HG03520 (cell line): ENCODE data around the gene CDC16.
"Not testable (repeated sequence)": the region's sequence is repeated elsewhere in the genome, so short reads cannot be mapped to it uniquely, and the experiment has no call there.

ENCODE experiments used
- ATAC-seq: cut with Tn5 transposase; IDR thresholded peaks from one replicate; pipeline ENCODE4 v1.9.1; 2021; ENCODE audit warnings: mild to moderate bottlenecking, moderate library complexity; ENCODE audit not compliant: unreplicated experiment

Gene CDC16

DNA sequence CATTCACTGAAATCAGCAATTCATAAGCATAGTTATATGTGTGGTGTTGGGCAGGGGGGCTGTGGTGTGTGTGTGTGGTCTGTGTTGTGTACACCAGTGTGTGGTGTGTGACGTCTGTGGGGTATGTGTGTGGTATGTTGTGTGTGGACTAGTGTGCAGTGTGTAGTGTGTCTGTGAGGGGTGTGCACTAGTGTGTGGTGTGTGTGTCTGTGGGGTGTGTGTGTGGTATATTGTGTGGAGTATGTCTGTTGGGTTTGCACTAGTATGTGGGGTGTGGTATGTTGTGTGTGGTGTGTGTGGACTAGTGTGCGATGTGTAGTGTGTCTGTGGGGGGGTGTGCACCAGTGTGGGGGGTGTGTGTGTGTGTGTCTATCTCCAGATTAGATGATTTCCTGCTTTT is 7.2 kb upstream of the CDC16 start:
- no peak for ATAC-seq

DNA sequence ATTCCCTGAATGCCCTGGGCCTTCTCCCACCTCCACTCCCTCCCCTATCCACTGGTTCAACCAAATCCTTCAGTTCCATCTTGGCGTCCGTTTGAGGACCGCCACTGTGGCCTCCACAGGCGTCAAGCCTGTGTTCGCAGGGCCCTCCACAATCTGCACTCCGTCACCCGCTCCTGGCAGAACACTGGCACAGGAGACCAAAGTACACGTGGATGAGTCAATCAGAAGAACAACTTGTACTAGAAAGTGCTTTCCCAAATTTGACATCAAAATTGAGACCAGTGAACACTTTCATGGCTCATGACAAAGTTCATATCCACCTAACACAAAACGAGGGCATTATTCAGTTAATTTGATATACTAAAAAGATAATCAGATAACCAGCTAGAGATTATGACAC is 6.5 kb upstream of the CDC16 start:
- ATAC-seq, result no peak

DNA sequence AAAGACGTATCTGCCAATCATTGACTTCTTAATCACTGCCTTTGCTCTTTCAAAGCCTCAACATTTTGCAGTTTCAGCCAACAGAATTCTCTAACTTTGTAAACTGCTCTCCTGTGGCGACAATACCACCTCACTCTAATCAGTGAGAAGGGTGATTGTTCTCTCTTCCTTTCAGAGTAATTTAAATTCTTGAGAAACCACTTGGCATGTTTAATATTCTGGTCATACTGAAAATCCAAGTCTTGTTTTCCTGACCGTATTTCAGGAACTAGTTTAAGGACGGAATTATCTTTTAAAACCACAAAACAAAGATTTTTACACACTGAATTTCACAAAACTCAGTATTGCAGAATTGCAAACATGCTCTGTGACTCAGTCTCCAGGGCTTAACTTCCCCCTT is 5.2 kb upstream of the CDC16 start:
- no peak for ATAC-seq

DNA sequence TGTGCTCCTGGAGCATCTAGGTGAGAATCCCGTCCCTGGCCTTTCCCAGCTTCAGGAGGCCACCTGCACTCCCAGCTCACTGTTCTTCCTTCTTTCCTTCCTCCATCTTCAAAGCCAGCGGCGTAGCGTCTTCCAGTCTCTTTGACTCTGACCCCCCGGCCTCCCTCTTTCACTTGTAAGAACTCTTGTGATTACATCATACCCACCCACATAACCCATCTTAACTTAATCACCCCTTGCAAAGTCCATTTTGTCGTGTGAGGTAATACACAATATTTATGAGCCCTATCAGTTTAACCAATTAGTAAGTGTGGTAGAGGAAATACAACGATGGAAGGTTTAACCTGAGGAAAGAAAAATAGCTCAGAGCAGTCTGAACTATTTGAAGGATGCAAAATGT is 4.6 kb upstream of the CDC16 start:
- ATAC-seq, result no peak

DNA sequence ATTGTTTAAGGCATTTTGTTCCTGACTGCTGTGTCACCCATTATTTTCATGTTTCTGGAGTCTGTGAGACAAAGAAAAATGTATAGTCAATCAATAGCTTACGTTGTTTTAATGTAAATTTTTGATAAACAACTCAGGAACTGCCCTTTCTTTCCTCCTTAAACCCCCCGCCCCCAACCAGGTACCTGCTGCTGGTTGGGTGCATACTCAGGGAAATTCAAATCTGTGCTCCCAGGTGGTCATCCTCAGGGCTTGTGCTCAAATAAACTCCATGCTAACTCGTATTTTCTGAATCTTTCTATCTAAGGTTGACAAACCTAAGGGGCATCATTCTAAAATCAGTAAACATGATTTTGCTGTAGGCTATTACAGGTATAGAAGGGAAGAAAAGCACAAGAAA is 4.1 kb upstream of the CDC16 start:
- no peak for ATAC-seq

DNA sequence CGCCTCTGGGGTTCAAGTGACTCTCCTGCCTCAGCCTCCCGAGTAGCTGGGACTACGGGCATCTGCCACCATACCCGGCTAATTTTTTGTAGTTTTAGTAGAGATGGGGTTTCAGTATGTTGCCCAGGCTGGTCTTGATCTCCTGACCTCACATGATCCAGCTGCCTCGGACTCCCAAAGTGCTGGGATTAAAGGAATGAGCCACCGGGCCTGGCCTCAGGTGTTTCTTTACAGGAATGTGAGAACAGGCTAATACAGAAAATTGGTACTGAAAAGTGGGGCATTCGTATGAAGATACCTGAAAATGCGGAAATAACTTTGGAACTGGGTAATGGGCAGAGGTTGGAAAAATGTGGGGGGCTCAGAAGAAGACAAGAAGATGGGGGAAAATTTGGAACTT is 2.8 kb upstream of the CDC16 start:
- no peak for ATAC-seq

DNA sequence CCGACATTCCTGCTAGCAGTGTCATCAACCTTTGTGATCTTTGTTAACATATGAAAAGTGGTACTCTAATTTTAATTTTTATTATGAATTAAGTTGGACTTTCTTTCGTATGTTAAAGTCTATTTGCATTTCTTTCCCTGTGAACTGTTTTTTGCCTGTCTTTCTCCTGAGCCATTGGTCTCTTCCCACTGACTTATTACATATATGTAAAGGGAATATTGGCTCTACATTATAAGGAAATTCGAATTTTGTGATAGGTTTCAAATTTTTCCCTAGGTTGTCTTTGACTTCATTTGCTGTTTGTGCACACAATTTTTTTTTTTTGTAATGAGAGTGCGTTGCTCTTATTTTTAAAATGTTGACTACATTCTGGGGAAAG is 442 bp upstream of the CDC16 start:
- ATAC-seq, result no peak

DNA sequence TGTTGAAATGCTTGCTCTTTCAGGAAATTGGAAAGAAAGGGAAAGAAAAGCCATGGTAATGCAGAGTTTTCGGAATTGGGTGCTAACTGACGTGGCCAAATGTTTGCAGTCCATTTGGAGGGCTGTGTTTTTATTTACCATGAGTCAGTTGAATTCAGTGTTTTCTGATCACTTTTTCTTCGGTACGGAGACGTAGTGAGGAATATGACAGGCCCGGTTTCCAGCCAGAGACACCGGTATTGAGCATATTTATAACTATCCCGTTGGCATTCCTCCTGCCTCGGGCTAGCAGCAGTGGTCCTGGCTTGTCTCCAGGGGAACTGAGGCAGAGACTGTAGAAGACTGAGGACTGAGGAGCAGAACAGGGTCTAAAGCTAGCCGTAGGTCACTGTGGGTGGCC is 1.0 kb downstream of the CDC16 start:
- no peak for ATAC-seq

DNA sequence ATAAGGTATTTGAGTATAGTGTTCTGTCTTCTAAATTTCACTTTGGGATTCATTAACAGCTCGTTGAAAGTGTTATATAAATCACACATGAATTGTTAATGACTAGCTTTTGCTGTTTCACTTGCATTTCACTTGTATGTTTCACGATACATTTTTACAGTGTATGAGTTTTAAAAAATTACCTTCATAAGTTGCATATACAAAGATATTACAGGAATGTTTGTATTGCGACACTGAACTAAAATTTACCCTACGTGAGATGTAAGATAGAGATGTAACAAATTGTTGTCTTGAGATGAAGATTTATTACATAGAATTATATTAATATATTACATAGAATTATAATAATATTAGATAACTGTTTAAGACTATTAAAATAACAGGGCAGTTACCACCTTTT is 1.5 kb downstream of the CDC16 start:
- ATAC-seq, result no peak

DNA sequence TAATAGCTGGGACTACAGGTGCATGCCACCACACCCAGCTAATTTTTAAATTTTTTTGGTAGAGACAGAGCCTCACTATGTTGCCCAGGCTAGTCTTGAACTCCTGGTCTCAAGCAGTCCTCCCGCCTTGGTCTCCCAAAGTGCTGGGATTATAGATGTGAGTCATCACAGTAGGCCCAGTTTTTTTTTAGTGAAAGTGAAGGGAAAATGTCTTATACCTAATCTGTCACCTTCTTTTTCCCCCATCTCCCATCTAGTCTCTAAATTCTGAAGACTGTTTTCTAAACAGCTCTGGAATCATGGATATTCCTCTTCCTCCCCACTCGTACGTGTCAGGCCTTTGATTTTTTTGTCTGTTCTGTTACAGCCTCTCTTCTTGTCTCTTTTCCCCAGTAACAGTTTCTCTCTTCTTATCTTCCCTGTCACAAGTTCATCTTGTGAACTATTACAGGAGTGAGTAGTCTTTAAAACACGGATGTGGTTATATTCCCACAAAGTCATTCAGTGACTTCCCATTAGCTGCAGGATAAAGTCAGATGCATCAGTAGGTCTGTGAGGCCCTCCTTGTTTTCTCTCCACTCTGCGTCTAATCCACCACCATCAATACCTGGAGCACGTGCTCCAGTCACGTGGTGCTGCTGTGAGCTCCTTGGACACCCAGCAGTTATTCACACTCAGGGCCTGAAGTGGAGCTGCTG is 2.9 kb downstream of the CDC16 start:
- no peak for ATAC-seq

DNA sequence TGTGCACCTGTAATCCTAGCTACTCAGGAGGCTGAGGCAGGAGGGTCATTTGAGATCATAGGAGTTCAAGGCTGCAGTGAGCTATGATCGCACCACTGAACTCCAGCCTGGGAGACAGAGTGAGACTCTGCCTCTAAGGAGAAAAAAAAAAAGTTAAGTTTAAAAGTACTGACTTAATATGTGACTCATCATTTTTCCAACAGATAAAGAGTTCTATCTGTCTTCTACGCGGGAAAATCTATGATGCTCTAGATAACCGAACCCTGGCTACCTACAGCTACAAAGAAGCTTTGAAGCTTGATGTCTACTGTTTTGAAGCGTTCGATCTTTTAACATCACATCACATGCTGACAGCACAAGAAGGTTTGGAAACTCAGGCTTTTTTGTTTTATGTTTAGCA is 7.2 kb downstream of the CDC16 start:
- no peak for ATAC-seq

DNA sequence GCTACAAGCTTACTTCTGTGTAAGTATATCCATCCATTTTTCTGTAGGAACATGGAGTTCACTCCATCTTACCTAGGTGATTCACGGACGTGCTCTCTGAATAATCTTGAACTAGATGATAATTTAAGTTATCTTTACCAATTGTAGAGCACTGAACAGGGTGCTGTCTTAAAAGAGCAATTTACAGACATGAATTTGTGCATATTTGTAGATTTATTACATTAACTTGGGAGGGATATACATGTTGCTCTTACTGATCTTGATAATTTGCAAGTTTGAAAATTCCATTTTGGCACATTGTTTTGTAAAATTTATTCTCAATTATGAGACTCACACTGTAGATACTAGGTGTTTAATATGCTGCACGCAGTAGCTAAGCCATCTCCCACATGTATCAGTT is 9.3 kb downstream of the CDC16 start:
- ATAC-seq, result no peak

DNA sequence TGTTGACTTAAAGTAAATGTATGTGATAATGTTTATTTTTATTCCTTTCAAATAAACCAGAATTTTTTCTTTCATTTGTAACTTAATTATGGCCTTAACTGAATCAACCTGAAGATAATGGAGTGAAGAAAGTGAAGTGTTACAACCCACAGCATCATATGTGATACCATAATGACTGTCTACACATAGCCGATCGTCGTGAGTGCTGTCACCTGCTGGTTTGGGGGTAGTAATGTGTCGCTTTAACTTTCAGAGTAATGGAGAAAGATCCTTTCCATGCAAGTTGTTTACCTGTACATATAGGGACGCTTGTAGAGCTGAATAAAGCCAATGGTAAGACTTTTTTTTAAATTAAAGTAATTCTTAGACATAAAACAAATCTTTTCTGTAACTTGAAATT is 9.9 kb downstream of the CDC16 start:
- no peak for ATAC-seq

DNA sequence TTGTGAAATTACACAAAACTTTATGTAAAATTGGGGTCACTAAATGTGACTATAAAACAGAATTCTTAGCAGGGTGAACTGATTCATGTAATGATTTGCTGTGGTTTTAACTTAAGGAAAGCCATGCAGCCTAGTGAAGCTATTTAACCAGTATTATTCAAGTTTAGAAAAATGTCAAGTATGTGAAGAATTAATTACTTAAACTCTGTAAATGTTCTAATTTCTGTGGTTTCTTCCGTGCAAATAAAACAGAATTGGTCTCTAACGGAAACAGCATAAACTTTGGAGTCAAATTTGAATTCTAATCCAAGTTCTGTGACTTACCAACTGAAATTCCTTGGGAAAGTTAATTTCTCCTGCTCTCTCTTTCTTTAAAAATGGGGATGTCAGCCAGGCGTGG is 13.3 kb downstream of the CDC16 start:
- no peak for ATAC-seq

DNA sequence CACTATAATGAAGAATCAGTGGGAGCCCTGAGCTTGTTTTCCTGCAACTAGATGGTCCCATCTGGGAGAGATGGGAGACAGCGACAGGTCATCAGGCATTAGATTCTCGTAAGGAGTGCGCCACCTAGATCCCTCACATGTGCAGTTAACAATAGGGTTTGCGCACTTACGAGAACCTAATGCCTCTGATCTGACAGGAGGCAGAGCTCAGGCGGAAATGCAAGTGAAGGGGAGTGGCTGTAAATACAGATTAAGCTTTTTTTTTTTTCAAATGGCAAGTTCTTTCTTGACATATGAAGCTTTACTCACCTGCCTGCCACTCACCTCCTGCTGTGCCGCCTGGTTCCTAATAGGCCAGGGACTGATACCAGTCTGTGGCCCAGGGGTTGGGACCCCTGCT is 14.4 kb downstream of the CDC16 start:
- no peak for ATAC-seq

DNA sequence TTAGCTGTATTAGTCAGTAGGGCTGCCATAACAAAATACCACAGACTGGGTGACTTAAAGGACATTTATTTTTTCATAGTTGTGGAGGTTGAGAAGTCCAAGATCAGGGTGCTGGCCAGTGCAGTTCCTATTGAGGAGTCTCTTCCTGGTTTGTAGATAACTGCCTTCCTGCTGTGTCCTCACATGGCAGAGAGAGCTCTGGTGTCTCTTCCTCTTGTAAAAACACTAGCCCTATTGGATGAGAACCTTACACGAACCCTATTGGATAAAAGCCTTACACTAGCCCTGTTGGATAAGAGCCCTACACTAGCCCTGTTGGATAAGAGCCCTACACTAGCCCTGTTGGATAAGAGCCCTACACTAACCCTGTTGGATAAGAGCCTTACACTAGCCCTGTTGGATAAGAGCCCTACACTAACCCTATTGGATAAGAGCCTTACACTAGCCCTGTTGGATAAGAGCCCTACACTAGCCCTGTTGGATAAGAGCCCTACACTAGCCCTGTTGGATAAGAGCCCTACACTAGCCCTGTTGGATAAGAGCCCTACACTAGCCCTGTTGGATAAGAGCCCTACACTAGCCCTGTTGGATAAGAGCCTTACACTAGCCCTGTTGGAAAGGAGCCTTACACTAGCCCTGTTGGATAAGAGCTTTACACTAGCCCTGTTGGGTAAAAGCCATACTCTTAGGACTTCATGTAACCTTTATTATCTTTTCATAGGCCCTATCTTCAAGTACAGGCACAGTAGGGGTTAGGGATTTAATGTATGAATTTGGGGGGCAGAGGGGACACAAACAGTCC is 17.1 kb downstream of the CDC16 start:
- ATAC-seq, result not testable (repeated sequence)

DNA sequence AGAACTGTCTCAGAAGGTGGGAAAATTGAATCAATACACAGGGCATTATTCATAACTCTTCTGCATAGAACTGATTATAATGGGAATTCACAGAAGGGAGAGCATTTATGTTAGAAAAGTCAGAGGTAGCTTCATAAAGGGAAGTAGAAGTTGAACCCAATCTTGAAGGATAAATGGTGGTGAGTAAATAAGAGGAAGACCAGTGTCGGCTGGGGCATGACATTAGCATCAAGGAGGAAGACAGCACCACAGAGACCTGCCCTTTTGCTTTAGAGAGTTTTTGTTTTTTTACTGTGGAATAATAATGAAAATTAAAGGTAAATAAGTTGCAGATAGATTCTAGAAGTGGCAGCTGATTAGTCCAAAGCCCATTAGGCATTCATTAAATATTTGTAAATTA is 21.9 kb downstream of the CDC16 start:
- no peak for ATAC-seq

DNA sequence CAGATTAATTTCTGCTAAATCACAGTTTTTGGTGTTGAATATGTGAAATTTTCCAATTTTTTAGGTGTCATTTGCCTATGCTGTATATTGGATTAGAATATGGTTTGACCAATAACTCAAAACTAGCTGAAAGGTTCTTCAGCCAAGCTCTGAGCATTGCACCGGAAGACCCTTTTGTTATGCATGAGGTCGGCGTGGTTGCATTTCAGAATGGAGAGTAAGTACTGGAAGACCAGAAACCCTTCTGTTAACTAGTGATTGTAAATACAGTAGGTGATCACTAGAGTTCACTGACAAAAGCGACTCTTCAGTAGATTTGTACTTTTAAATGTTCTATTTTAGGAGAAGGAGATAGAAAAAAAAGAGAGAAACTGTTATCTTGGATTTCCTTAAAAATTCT is 22.3 kb downstream of the CDC16 start:
- ATAC-seq, result no peak

DNA sequence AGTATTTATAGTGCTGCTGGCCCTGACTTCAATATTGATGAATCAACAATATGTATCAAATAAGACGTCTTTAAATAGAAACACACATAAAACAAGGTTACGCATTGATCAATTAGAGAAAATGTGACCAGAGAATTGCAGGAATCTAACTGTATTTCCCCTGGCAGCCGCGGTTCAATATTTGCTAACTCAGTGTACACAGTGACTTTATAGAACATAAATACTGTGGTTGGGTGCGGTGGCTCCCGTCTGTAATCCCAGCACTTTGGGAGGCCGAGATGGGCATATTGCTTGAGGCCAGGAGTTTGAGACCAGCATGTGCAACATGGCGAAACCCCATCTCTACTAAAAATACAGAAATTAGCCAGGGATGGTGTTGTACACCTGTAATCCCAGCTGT is 23.9 kb downstream of the CDC16 start:
- no peak for ATAC-seq

DNA sequence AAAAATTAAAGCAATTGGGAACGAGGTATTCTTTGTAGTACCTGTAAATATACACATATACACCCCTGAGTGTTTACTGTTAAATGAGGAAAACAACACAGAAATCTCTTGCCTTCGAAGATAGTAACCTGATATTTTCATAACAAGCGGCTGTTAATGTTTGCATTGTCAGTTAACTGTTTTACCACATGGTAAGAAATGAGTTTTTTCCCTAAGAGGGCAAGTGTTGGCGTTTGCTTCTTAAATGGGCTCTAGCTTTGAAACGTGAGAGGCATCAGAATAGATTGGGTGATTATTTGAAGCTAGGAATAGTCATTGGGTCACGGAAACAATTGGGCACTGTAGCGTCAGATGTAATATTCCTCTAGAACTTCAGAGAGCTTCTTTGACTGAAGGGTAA is 24.7 kb downstream of the CDC16 start:
- no peak for ATAC-seq

DNA sequence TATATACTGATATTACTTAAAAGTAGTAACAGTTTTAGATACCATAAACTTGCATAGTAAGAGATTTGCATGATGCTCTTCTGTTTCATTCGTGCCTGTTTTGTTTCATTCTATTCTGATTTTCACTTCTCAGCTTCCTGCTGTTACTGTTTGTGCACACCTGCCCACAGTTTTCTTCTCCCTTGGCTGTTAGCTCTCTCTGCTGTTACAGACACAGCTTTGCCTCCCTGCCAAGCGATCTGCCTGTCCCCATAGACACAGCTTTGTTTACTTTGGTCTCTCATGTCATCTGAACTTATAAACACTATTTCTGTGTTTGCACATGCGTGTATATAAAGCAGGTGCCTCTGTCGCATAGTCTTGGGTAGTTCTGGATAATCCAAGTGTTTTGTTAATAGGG is 25.3 kb downstream of the CDC16 start:
- ATAC-seq, result no peak

DNA sequence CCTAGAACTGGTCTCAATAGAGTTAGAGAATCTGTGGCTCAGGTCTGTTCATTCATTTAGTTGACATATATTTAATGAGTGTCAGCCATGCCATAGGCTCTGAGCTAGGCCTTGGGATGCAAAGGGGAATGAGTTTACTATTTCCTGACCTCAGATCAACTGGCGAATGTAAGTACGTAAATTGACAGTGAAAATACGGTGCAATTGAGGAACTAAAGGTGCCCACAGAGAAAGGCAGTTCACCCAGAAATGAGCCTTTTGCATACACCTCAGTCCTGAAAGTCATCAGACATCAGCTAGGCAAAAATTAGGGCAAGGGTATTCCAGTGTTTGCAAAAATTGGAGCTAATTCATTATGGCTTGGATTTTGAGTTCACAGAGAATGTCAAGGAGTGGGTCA is 26.1 kb downstream of the CDC16 start:
- no peak for ATAC-seq
